Measurements from ENCODE around the gene ZNF304.
A peak's percentile ranks its signal among the peaks of the same experiment; 100 is the strongest.

Gene ZNF304

GRCh38 chr19:57398868-57399267 is 47.8 kb downstream of the ZNF304 start:
- Histone ChIP-seq H3K9ac (ENCODE audit: insufficient read length, low read depth) (no peak overlapping the region), H3K4me3 (ENCODE audit: insufficient read length, low read depth) (no peak overlapping the region), H3K4me1 (ENCODE audit: insufficient read depth, insufficient read length) (no peaks in the 10 kb centered on the region), H3K9me3 (ENCODE audit: insufficient read depth, low read length) (peaks cover 11% of the 10 kb centered on the region; the same call in 1 of the 2 replicates), H3K27me3 (ENCODE audit: insufficient read depth, insufficient read length) (no peaks in the 10 kb centered on the region), H3K36me3 (ENCODE audit: insufficient read depth, insufficient read length, low read length) (peaks cover 38% of the 10 kb centered on the region)
- no peak for TF ChIP-seq YY1 (IDR thresholded peaks at IDR 0.05; ENCODE audit: insufficient read depth, insufficient read length)
- TF ChIP-seq SUZ12 (IDR thresholded peaks at IDR 0.05; ENCODE audit: extremely low read depth, insufficient read depth, insufficient read length), result no peak
- TF ChIP-seq ZNF274 (IDR thresholded peaks at IDR 0.05; ENCODE audit: low read depth, low read length), result no peak
- no peak for DNase-seq (ENCODE audit: low read depth, low spot score)

GRCh38 chr19:57403737-57404563 is 52.9 kb downstream of the ZNF304 start:
- no peak overlapping the region for H3K4me3 ChIP-seq (ENCODE audit: insufficient read length, low read depth)
- no peaks in the 10 kb centered on the region for H3K27me3 ChIP-seq (ENCODE audit: insufficient read depth, insufficient read length)
- H3K9ac ChIP-seq (ENCODE audit: insufficient read length, low read depth), result no peak overlapping the region
- H3K9me3 ChIP-seq (ENCODE audit: insufficient read depth, low read length), result peaks cover 11% of the 10 kb centered on the region; the same call in 1 of the 2 replicates
- H3K36me3 ChIP-seq (ENCODE audit: insufficient read depth, insufficient read length, low read length), result peaks cover 9% of the 10 kb centered on the region
- no peak for DNase-seq (ENCODE audit: low read depth, low spot score)
- H3K4me1 ChIP-seq (ENCODE audit: insufficient read depth, insufficient read length), result no peaks in the 10 kb centered on the region
- TF ChIP-seq YY1 (IDR thresholded peaks at IDR 0.05; ENCODE audit: insufficient read depth, insufficient read length) (no peak), ZNF274 (IDR thresholded peaks at IDR 0.05; ENCODE audit: low read depth, low read length) (no peak), SUZ12 (IDR thresholded peaks at IDR 0.05; ENCODE audit: extremely low read depth, insufficient read depth, insufficient read length) (no peak)

- H3K9me3 ChIP-seq (ENCODE audit: insufficient read depth, low read length), result peaks cover 11% of the 10 kb centered on the region; the same call in 1 of the 2 replicates
- no peaks in the 10 kb centered on the region for H3K27me3 ChIP-seq (ENCODE audit: insufficient read depth, insufficient read length)
- H3K36me3 ChIP-seq (ENCODE audit: insufficient read depth, insufficient read length, low read length), result no peaks in the 10 kb centered on the region
- TF ChIP-seq YY1 (IDR thresholded peaks at IDR 0.05; ENCODE audit: insufficient read depth, insufficient read length), result no peak
- no peak for TF ChIP-seq SUZ12 (IDR thresholded peaks at IDR 0.05; ENCODE audit: extremely low read depth, insufficient read depth, insufficient read length)
- TF ChIP-seq ZNF274 (IDR thresholded peaks at IDR 0.05; ENCODE audit: low read depth, low read length), result no peak
- H3K9ac ChIP-seq (ENCODE audit: insufficient read length, low read depth), result no peak overlapping the region
- peak; percentile 47 for DNase-seq (ENCODE audit: low read depth, low spot score)
- no peak overlapping the region for H3K4me3 ChIP-seq (ENCODE audit: insufficient read length, low read depth)
- no peaks in the 10 kb centered on the region for H3K4me1 ChIP-seq (ENCODE audit: insufficient read depth, insufficient read length)
Observed at GRCh38 chr19:57406516-57407123, 55.5 kb downstream of the ZNF304 start.
